CD4-positive, alpha-beta T cell treated with Interleukin-2 at 100 ng/mL for 4 hours (primary cell): ENCODE measurements around the gene TMEM131.
"Not testable (repeated sequence)": the region's sequence is repeated elsewhere in the genome, so short reads cannot be mapped to it uniquely, and the experiment has no call there.

Source experiments
- DNase-seq: peaks from one replicate; pipeline ENCODE4 v3.0.0-alpha.2; 2020; ENCODE audit warnings: low spot score

The TMEM131 gene

GRCh38 chr2:97953853-97954252 is 41.9 kb downstream of the TMEM131 start:
- no peak for DNase-seq

- no peak for DNase-seq
Observed at GRCh38 chr2:97952357-97952756, 43.4 kb downstream of the TMEM131 start.

GRCh38 chr2:97951155-97951680 is 44.5 kb downstream of the TMEM131 start:
- DNase-seq: no peak

GRCh38 chr2:97950329-97951154 is 45.2 kb downstream of the TMEM131 start:
- no peak for DNase-seq

- no peak for DNase-seq
Observed at GRCh38 chr2:97948926-97949325, 46.8 kb downstream of the TMEM131 start.

GRCh38 chr2:97945791-97946190 is 50.0 kb downstream of the TMEM131 start:
- DNase-seq: no peak

GRCh38 chr2:97936881-97937280 is 58.9 kb downstream of the TMEM131 start:
- no peak for DNase-seq

- no peak for DNase-seq
Observed at GRCh38 chr2:97936199-97936598, 59.5 kb downstream of the TMEM131 start.

GRCh38 chr2:97935719-97936161 is 60.0 kb downstream of the TMEM131 start:
- no peak for DNase-seq

GRCh38 chr2:97932975-97933662 is 62.6 kb downstream of the TMEM131 start:
- DNase-seq: no peak

GRCh38 chr2:97931858-97932225 is 63.9 kb downstream of the TMEM131 start:
- DNase-seq: no peak

GRCh38 chr2:97931118-97931857 is 64.5 kb downstream of the TMEM131 start:
- no peak for DNase-seq

GRCh38 chr2:97928591-97928990 is 67.2 kb downstream of the TMEM131 start:
- no peak for DNase-seq

- no peak for DNase-seq
Observed at GRCh38 chr2:97926946-97927345, 68.8 kb downstream of the TMEM131 start.

- DNase-seq: no peak
Observed at GRCh38 chr2:97924194-97924593, 71.6 kb downstream of the TMEM131 start.

GRCh38 chr2:97919858-97920257 is 75.9 kb downstream of the TMEM131 start:
- DNase-seq: no peak

- DNase-seq: no peak
Observed at GRCh38 chr2:97918818-97919217, 76.9 kb downstream of the TMEM131 start.

- not testable (repeated sequence) for DNase-seq
Observed at GRCh38 chr2:97917668-97918067, 78.1 kb downstream of the TMEM131 start.

- no peak for DNase-seq
Observed at GRCh38 chr2:97914691-97915213, 81.0 kb downstream of the TMEM131 start.

- no peak for DNase-seq
Observed at GRCh38 chr2:97913846-97914245, 81.9 kb downstream of the TMEM131 start.

GRCh38 chr2:97911922-97912575 is 83.7 kb downstream of the TMEM131 start:
- no peak for DNase-seq
